ENCODE results near the gene NELFB. TPM values are rescaled to one million over a fixed set of nuclear protein-coding genes. Genes with fewer than 3 reads are reported as not detected.

NELFB gene
- total and polyA plus RNA-seq, 9 of the 15 experiments (the other 6 are each of a cell fraction or from before 2014, with no cell fraction given), result 0.24 to 84.0 (median 29.7) TPM

- no peak for TF ChIP-seq ZC3H8 (IDR thresholded peaks at IDR 0.05)
- TF ChIP-seq ZNF699 (CRISPR knock-in tag; IDR thresholded peaks at IDR 0.05; ENCODE audit: insufficient replicate concordance), result no peak
- TF ChIP-seq TEAD2 (tag; IDR thresholded peaks at IDR 0.05), result no peak
- no peak for TF ChIP-seq ARHGAP35 (IDR thresholded peaks at IDR 0.05; ENCODE audit: partially characterized antibody)
- no peak for TF ChIP-seq U2AF1 (optimal IDR thresholded peaks at IDR 0.05; ENCODE audit: low read depth, low read length)
- no peak for TF ChIP-seq MYBL2 (IDR thresholded peaks at IDR 0.05; ENCODE audit: low read depth)
- no peak for TF ChIP-seq MYBL2 (CRISPR knock-in tag; IDR thresholded peaks at IDR 0.05; ENCODE audit: borderline replicate concordance)
- TF ChIP-seq JUND (IDR thresholded peaks at IDR 0.05; ENCODE audit: borderline replicate concordance, low read depth, low read length), result peak; percentile 50
- TF ChIP-seq JUND (tag; IDR thresholded peaks at IDR 0.05; ENCODE audit: borderline replicate concordance, low read depth, low read length), result no peak; the same call in 2 of the 3 replicates
- no peak for TF ChIP-seq HIVEP1 (CRISPR knock-in tag; IDR thresholded peaks at IDR 0.05)
- TF ChIP-seq TRIM28 (IDR thresholded peaks at IDR 0.05), result 0 out of 2 replicates have a peak, but pooled peaks have one; percentile 17
- no peak for TF ChIP-seq ZNF561 (CRISPR knock-in tag; conservative IDR thresholded peaks at IDR 0.05)
- TF ChIP-seq, protein P1, sequence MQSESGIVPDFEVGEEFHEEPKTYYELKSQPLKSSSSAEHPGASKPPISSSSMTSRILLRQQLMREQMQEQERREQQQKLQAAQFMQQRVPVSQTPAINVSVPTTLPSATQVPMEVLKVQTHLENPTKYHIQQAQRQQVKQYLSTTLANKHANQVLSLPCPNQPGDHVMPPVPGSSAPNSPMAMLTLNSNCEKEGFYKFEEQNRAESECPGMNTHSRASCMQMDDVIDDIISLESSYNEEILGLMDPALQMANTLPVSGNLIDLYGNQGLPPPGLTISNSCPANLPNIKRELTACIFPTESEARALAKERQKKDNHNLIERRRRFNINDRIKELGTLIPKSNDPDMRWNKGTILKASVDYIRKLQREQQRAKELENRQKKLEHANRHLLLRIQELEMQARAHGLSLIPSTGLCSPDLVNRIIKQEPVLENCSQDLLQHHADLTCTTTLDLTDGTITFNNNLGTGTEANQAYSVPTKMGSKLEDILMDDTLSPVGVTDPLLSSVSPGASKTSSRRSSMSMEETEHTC (IDR thresholded peaks at IDR 0.05), result peak; percentile 64; the same call in 1 of the 2 replicates
- no peak for TF ChIP-seq ZFP30 (CRISPR knock-in tag; IDR thresholded peaks at IDR 0.05; ENCODE audit: borderline replicate concordance)
- peak; percentile 91 for TF ChIP-seq TCF3 (CRISPR knock-in tag; IDR thresholded peaks at IDR 0.05)
- TF ChIP-seq POLR3A (IDR thresholded peaks at IDR 0.05; ENCODE audit: borderline replicate concordance, extremely low read depth, insufficient read depth, insufficient read length), result no peak
- no peak for TF ChIP-seq HDAC6 (IDR thresholded peaks at IDR 0.05; ENCODE audit: low read depth, low read length)
- TF ChIP-seq, protein P2, sequence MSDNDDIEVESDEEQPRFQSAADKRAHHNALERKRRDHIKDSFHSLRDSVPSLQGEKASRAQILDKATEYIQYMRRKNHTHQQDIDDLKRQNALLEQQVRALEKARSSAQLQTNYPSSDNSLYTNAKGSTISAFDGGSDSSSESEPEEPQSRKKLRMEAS (CRISPR knock-in tag; IDR thresholded peaks at IDR 0.05), result peak; percentile 75
- TF ChIP-seq SMAD2 (IDR thresholded peaks at IDR 0.05; ENCODE audit: low read depth, low read length), result no peak
- TF ChIP-seq ZBTB17 (CRISPR knock-in tag; IDR thresholded peaks at IDR 0.05), result 0 out of 2 replicates have a peak, but pooled peaks have one; percentile 13
- TF ChIP-seq, protein P3, sequence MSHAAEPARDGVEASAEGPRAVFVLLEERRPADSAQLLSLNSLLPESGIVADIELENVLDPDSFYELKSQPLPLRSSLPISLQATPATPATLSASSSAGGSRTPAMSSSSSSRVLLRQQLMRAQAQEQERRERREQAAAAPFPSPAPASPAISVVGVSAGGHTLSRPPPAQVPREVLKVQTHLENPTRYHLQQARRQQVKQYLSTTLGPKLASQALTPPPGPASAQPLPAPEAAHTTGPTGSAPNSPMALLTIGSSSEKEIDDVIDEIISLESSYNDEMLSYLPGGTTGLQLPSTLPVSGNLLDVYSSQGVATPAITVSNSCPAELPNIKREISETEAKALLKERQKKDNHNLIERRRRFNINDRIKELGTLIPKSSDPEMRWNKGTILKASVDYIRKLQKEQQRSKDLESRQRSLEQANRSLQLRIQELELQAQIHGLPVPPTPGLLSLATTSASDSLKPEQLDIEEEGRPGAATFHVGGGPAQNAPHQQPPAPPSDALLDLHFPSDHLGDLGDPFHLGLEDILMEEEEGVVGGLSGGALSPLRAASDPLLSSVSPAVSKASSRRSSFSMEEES (CRISPR knock-in tag; IDR thresholded peaks at IDR 0.05), result peak; percentile 60
- TF ChIP-seq SRF (CRISPR knock-in tag; IDR thresholded peaks at IDR 0.05), result 0 out of 4 replicates have a peak, but pooled peaks of 1 of the 2 experiments have one; percentile 50
- TF ChIP-seq HMG20B (CRISPR knock-in tag; IDR thresholded peaks at IDR 0.05), result no peak
- TF ChIP-seq ZBTB12 (CRISPR knock-in tag; IDR thresholded peaks at IDR 0.05), result no peak
Observed at GRCh38 chr9:137236238-137236935, 18.7 kb upstream of the NELFB start (continued).
